Measurements from ENCODE around the gene IMMP2L.

The IMMP2L gene

GRCh38 chr7:110625294-110625693 lies 937.0 kb downstream of the IMMP2L start:
- DNase-seq (ENCODE audit: low read depth) = no peak

GRCh38 chr7:110623436-110623835 lies 938.9 kb downstream of the IMMP2L start:
- DNase-seq (ENCODE audit: low read depth) = no peak

GRCh38 chr7:110621289-110621688 lies 941.0 kb downstream of the IMMP2L start:
- DNase-seq (ENCODE audit: low read depth) = no peak

- DNase-seq (ENCODE audit: low read depth) = no peak
Observed at GRCh38 chr7:110620110-110620735, 942.1 kb downstream of the IMMP2L start.

Data from HS-5 (cell line).